HAP-1 (cell line): ENCODE data around the gene SEMA3A.
"Not testable (repeated sequence)": the region's sequence is repeated elsewhere in the genome, so short reads cannot be mapped to it uniquely, and the experiment has no call there.

Experiments
- DNase-seq, 2 experiments: peaks; one replicate each; pipeline ENCODE4 v3.0.0-alpha.2; 2016 to 2020; ENCODE audit warnings: low spot score in 2 of 2
- H3K27me3 ChIP-seq: fragments of 250-450 bp; sonication (Bioruptor Pico); 2 replicates; pipeline ENCODE4 v1.5.1; 2020; ENCODE audit warnings: low read depth, mild to moderate bottlenecking, moderate library complexity
- H3K36me3 ChIP-seq: fragments of 250-450 bp; sonication (Bioruptor Pico); replicated peaks from 2 replicates; pipeline ENCODE4 v1.5.1; 2020; ENCODE audit warnings: mild to moderate bottlenecking
- H3K4me1 ChIP-seq: fragments of 250-450 bp; sonication (Bioruptor Pico); 2 replicates; pipeline ENCODE4 v1.5.1; 2020; ENCODE audit warnings: mild to moderate bottlenecking
- H3K4me3 ChIP-seq: fragments of 250-450 bp; sonication (Bioruptor Pico); 2 replicates; pipeline ENCODE4 v1.5.1; 2020; ENCODE audit warnings: mild to moderate bottlenecking, moderate library complexity
- H3K9me3 ChIP-seq: fragments of 250-450 bp; sonication (Bioruptor Pico); 2 replicates; pipeline ENCODE4 v1.5.1; 2020; ENCODE audit warnings: mild to moderate bottlenecking, moderate library complexity
- in situ Hi-C: fragments of 300-500 bp; cut with MboI; formaldehyde crosslinking; loops from 3 replicates; pipeline ENCODE4 v1.14.3; 2020; ENCODE audit warnings: low sequenced_read_pairs, inconsistent platforms, mixed read lengths

The SEMA3A gene

GRCh38 chr7:84194484-84195271 is at the start of gene SEMA3A:
SEMA3A (minus strand) TSS chr7:84194789; CDS start chr7:84194586, 203 bp downstream.
- peaks cover 25% of the 10 kb centered on the region for H3K4me1 ChIP-seq
- H3K9me3 ChIP-seq: no peaks in the 10 kb centered on the region
- H3K4me3 ChIP-seq: peak within 1 kb of the TSS; percentile 18
- 0 out of 2 replicates have a peak, but pooled peaks cover 2% of the 10 kb centered on the region for H3K27me3 ChIP-seq
- in situ Hi-C loops: no loop called here
- peak; percentile 68 to 83 for DNase-seq
- no peaks in the 10 kb centered on the region for H3K36me3 ChIP-seq

DNA sequence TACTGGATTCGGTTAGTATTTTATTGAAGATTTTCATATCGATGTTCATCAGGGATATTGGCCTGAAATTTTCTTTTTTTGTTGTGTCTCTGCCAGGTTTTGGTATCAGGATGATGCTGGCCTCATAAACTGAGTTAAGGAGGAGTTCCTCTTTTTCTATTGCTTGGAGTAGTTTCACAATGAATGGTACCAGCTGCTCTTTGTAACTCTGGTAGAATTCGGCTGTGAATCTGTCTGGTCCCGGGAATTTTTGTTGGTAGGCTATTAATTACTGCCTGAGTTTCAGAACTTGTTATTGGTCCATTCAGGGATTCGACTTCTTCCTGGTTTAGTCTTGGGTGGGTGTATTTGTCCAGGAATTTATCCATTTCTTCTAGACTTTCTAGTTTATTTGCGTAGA is 48.4 kb upstream of the SEMA3A start:
- H3K36me3 ChIP-seq, H3K27me3 ChIP-seq, DNase-seq, in situ Hi-C loops, H3K9me3 ChIP-seq, H3K4me1 ChIP-seq, H3K4me3 ChIP-seq: not testable (repeated sequence)

- DNase-seq: no peak
- no peaks in the 10 kb centered on the region for H3K36me3 ChIP-seq
- H3K4me3 ChIP-seq: no peak overlapping the region
- no peaks in the 10 kb centered on the region for H3K4me1 ChIP-seq
- in situ Hi-C loops: no loop called here
- H3K9me3 ChIP-seq: no peaks in the 10 kb centered on the region
- H3K27me3 ChIP-seq: no peaks in the 10 kb centered on the region
Measured at GRCh38 chr7:84238596-84238995, 44.0 kb upstream of the SEMA3A start.

DNA sequence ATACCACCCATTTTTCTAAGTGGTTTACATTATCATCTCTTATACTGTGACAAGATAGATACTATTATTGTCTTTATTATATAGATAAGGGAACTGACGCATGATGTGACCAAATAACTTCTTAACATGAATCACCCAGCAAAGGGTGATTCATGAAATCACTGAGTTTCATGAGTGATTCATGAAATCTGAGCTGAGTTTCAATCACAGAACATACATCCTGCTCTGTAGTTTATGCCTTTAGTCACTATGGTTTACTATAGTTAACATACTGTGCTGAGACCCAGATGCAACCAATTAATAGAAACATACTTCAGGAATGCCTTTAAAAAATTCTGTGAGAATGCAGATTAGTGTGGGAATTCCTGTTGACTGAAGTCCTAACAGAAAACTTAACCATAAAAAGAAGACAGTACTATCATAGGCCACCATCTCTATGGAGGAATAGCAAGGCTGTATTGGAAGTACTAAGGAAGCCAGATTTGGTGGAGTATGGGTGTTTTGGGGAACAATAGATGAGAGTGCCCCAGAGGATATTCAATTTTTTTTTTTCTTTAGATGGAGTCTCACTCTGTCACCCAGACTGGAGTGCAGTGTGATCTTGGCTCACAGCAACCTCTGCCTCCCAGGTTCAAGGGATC is 43.1 kb upstream of the SEMA3A start:
- Histone ChIP-seq H3K27me3 (no peaks in the 10 kb centered on the region), H3K36me3 (no peaks in the 10 kb centered on the region), H3K9me3 (no peaks in the 10 kb centered on the region), H3K4me1 (no peaks in the 10 kb centered on the region), H3K4me3 (no peak overlapping the region)
- DNase-seq: no peak
- in situ Hi-C loops: no loop called here

- no peaks in the 10 kb centered on the region for H3K4me1 ChIP-seq
- no peaks in the 10 kb centered on the region for H3K36me3 ChIP-seq
- H3K9me3 ChIP-seq: no peaks in the 10 kb centered on the region
- H3K4me3 ChIP-seq: no peak overlapping the region
- no peaks in the 10 kb centered on the region for H3K27me3 ChIP-seq
- no peak for DNase-seq
- in situ Hi-C loops: no loop called here
Measured at GRCh38 chr7:84236398-84236797, 41.8 kb upstream of the SEMA3A start.

- Histone ChIP-seq H3K36me3 (no peaks in the 10 kb centered on the region), H3K27me3 (no peaks in the 10 kb centered on the region), H3K4me1 (no peaks in the 10 kb centered on the region), H3K4me3 (no peak overlapping the region), H3K9me3 (no peaks in the 10 kb centered on the region)
- in situ Hi-C loops: no loop called here
- no peak for DNase-seq
Measured at GRCh38 chr7:84232646-84233045, 38.1 kb upstream of the SEMA3A start.

DNA sequence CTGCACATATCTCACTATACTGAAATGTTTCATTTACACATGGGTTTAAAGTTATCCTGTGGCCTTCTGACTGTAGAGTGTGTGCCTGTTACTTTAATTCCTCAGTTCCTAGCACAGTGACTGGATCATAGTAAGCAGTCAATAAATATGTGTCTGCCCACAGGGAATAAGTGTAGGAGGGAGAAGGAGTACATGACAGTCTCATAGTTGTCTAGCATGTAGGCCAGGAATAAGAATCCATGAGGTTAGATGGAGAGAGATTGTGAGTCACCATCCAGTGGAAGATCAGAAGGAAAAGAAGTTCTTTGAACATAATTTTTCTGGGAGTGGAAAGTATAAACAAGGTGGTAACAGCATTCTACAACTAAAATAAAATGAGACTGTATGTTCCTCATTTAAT is 36.6 kb upstream of the SEMA3A start:
- Histone ChIP-seq H3K27me3 (no peaks in the 10 kb centered on the region), H3K4me3 (no peak overlapping the region), H3K9me3 (no peaks in the 10 kb centered on the region), H3K4me1 (no peaks in the 10 kb centered on the region), H3K36me3 (no peaks in the 10 kb centered on the region)
- in situ Hi-C loops: no loop called here
- no peak for DNase-seq

DNA sequence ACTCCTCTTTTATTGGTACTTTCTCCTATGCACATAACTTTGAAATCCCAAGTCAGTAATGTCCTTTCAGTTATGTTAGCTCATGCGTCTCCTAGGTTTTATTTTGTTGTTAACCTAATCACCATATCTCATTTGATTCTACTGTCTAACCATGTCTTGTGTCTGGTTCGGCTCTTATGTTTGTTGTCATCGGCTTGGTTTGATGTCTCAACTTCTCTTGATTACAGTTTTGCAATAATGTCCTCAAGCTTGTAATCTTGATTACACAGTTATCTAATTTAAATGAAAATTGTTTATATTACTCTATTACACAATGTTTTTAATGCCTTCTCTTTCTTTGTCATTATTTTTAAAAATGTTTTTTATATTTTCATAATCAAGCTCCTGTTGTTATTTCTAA is 35.9 kb upstream of the SEMA3A start:
- Histone ChIP-seq H3K4me1 (no peaks in the 10 kb centered on the region), H3K27me3 (no peaks in the 10 kb centered on the region), H3K4me3 (no peak overlapping the region), H3K9me3 (no peaks in the 10 kb centered on the region), H3K36me3 (no peaks in the 10 kb centered on the region)
- DNase-seq: no peak
- in situ Hi-C loops: no loop called here

GRCh38 chr7:84228526-84228925 is 33.9 kb upstream of the SEMA3A start:
- Histone ChIP-seq H3K27me3 (no peaks in the 10 kb centered on the region), H3K4me1 (no peaks in the 10 kb centered on the region), H3K36me3 (no peaks in the 10 kb centered on the region), H3K4me3 (no peak overlapping the region), H3K9me3 (no peaks in the 10 kb centered on the region)
- in situ Hi-C loops: no loop called here
- DNase-seq: no peak

DNA sequence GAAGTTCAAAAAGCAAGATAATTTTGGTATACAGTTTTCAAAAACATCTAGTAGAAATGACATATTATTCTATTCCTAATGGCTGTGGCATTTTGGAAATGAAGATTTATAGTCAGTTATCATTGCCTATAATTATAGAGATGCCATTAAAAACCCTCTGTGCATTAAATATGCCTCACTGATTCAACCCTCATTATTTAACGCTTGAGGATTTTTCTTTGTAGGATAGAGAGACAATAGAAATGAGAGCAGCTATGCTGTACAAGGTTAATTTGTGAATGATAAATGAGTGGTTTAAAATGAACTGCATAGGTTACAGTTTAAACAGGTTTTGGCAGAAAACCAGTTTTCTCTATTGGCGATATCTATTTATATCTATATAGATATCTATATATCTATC is 32.2 kb upstream of the SEMA3A start:
- no peaks in the 10 kb centered on the region for H3K36me3 ChIP-seq
- DNase-seq: no peak
- in situ Hi-C loops: no loop called here
- no peak overlapping the region for H3K4me3 ChIP-seq
- no peaks in the 10 kb centered on the region for H3K9me3 ChIP-seq
- H3K27me3 ChIP-seq: no peaks in the 10 kb centered on the region
- no peaks in the 10 kb centered on the region for H3K4me1 ChIP-seq

- no peaks in the 10 kb centered on the region for H3K36me3 ChIP-seq
- in situ Hi-C loops: no loop called here
- no peak overlapping the region for H3K4me3 ChIP-seq
- DNase-seq: no peak
- H3K9me3 ChIP-seq: no peaks in the 10 kb centered on the region
- no peaks in the 10 kb centered on the region for H3K27me3 ChIP-seq
- H3K4me1 ChIP-seq: no peaks in the 10 kb centered on the region
Measured at GRCh38 chr7:84224505-84224904, 29.9 kb upstream of the SEMA3A start.

- DNase-seq: no peak
- in situ Hi-C loops: no loop called here
- H3K4me1 ChIP-seq: no peaks in the 10 kb centered on the region
- H3K9me3 ChIP-seq: no peaks in the 10 kb centered on the region
- no peak overlapping the region for H3K4me3 ChIP-seq
- H3K27me3 ChIP-seq: no peaks in the 10 kb centered on the region
- no peaks in the 10 kb centered on the region for H3K36me3 ChIP-seq
Measured at GRCh38 chr7:84219310-84219709, 24.7 kb upstream of the SEMA3A start.

- no peak for DNase-seq
- in situ Hi-C loops: no loop called here
- Histone ChIP-seq H3K9me3 (no peaks in the 10 kb centered on the region), H3K27me3 (no peaks in the 10 kb centered on the region), H3K4me3 (no peak overlapping the region), H3K36me3 (no peaks in the 10 kb centered on the region), H3K4me1 (no peaks in the 10 kb centered on the region)
Measured at GRCh38 chr7:84218681-84219080, 24.1 kb upstream of the SEMA3A start.

- Histone ChIP-seq H3K9me3 (no peaks in the 10 kb centered on the region), H3K4me3 (no peak overlapping the region), H3K36me3 (no peaks in the 10 kb centered on the region), H3K27me3 (peaks cover 9% of the 10 kb centered on the region; the same call in 1 of the 2 replicates), H3K4me1 (no peaks in the 10 kb centered on the region)
- in situ Hi-C loops: no loop called here
- DNase-seq: no peak
Measured at GRCh38 chr7:84216472-84216871, 21.9 kb upstream of the SEMA3A start.
